HepG2 (cell line): ENCODE results near the gene BCL2L1. TPM values are rescaled to one million over a fixed set of nuclear protein-coding genes. Genes with fewer than 3 reads are reported as not detected.

Experiments used
- FOXA1 ChIP-seq, 2 experiments: fragments of 450-650 bp in 1 of 2; sonication (generic) in 1 of 2; formaldehyde crosslinking in 1 of 2; IDR thresholded peaks; 2 replicates each; pipeline versions ENCODE4 v1.4.0 to v1.6.1; 2016 to 2020; ENCODE audit warnings: missing genetic modification reagents in 1 of 2
- HNF1A ChIP-seq, 2 experiments: sonication (generic) in 1 of 2; formaldehyde crosslinking in 1 of 2; IDR thresholded peaks; 2 replicates each; pipeline versions ENCODE4 v1.4.0 to v1.6.1; 2016 to 2020; ENCODE audit warnings: borderline replicate concordance in 1 of 2, low read depth in 1 of 2, mild to moderate bottlenecking in 1 of 2, missing genetic modification reagents in 1 of 2
- HNRNPK ChIP-seq: fragments of 200-400 bp; formaldehyde crosslinking; IDR thresholded peaks from 2 replicates; pipeline ENCODE4 v1.6.1; 2018; ENCODE audit warnings: low read length, low read depth, moderate library complexity, mild to moderate bottlenecking; ENCODE audit not compliant: poor library complexity, severe bottlenecking
- MATR3 ChIP-seq: sonication (generic); formaldehyde crosslinking; IDR thresholded peaks from 2 replicates; pipeline ENCODE4 v1.4.0; 2020; ENCODE audit warnings: missing genetic modification reagents
- NCOA2 ChIP-seq: sonication (generic); formaldehyde crosslinking; IDR thresholded peaks from 2 replicates; pipeline ENCODE4 v1.8.0; 2022; ENCODE audit warnings: inconsistent platforms
- PITX1 ChIP-seq: sonication (generic); formaldehyde crosslinking; IDR thresholded peaks from 2 replicates; pipeline ENCODE4 v1.5.1; 2020; ENCODE audit warnings: mild to moderate bottlenecking, missing genetic modification reagents
- TAF15 ChIP-seq: fragments of 200-400 bp; formaldehyde crosslinking; IDR thresholded peaks from one replicate; pipeline ENCODE4 v1.6.1; 2018; ENCODE audit warnings: mild to moderate bottlenecking, low read depth, low read length; ENCODE audit not compliant: poor library complexity, severe bottlenecking
- ZFP1 ChIP-seq: IDR thresholded peaks from 2 replicates; pipeline ENCODE4 v1.6.1; 2016
- ZIK1 ChIP-seq: sonication (generic); formaldehyde crosslinking; IDR thresholded peaks from 2 replicates; pipeline ENCODE4 v1.5.0; 2020; ENCODE audit warnings: mild to moderate bottlenecking, low read depth, missing genetic modification reagents, borderline replicate concordance
- ZNF121 ChIP-seq: sonication (generic); formaldehyde crosslinking; IDR thresholded peaks from 2 replicates; pipeline ENCODE4 v1.5.0; 2020; ENCODE audit warnings: mild to moderate bottlenecking, missing genetic modification reagents
- ZNF605 ChIP-seq: sonication (generic); formaldehyde crosslinking; IDR thresholded peaks from 2 replicates; pipeline ENCODE4 v1.8.0; 2022; ENCODE audit warnings: mild to moderate bottlenecking, missing genetic modification reagents
- ZNF672 ChIP-seq: sonication (generic); formaldehyde crosslinking; IDR thresholded peaks from 2 replicates; pipeline ENCODE4 v1.8.1; 2022; ENCODE audit warnings: missing genetic modification reagents
- polyA plus RNA-seq, 8 experiments: library from polyadenylated mRNA; depleted of rRNA in 3 of 8; stranded (reverse) in 7 of 8; unstranded in 1 of 8; fragments of >200 nt; fragmentation: Illumina TruSeq in 4 of 8; extraction: Trizol in 4 of 8; gene quantifications; 2 replicates each; pipeline versions ENCODE4 v1.2.1 to v1.2.3, GENCODE V29; 2011 to 2016; ENCODE audit warnings: low read depth in 4 of 8, missing spikeins in 1 of 8, mixed read lengths in 1 of 8; ENCODE audit not compliant: insufficient read depth in 1 of 8
- total RNA-seq, 5 experiments: library from RNA; depleted of rRNA; stranded (reverse); fragments of >200 nt; fragmentation: Illumina TruSeq; extraction: Trizol; gene quantifications; 2 replicates each; pipeline ENCODE4 v1.2.3, GENCODE V29; 2016; ENCODE audit warnings: low read depth in 1 of 5
- TF ChIP-seq, protein P1 (sequence below): sonication (generic); formaldehyde crosslinking; IDR thresholded peaks from 2 replicates; pipeline ENCODE4 v1.4.0; 2020; ENCODE audit warnings: mild to moderate bottlenecking, missing genetic modification reagents
- TF ChIP-seq, protein P2 (sequence below): sonication (generic); formaldehyde crosslinking; IDR thresholded peaks from 2 replicates; pipeline ENCODE4 v1.8.1; 2023; ENCODE audit warnings: mild to moderate bottlenecking, moderate library complexity, missing genetic modification reagents
- TF ChIP-seq, protein P3 (sequence below): sonication (generic); formaldehyde crosslinking; IDR thresholded peaks from 2 replicates; pipeline ENCODE4 v1.5.0; 2020; ENCODE audit warnings: mild to moderate bottlenecking, missing genetic modification reagents, borderline replicate concordance
- TF ChIP-seq, protein P4 (sequence below): sonication (generic); formaldehyde crosslinking; conservative IDR thresholded peaks from 2 replicates; pipeline ENCODE4 v1.8.0; 2022; ENCODE audit warnings: low read depth, missing genetic modification reagents

BCL2L1 gene
- total and polyA plus RNA-seq, 2 of the 13 experiments (the other 11 are each of a cell fraction or from before 2014, with no cell fraction given): 164 to 258 TPM

DNA sequence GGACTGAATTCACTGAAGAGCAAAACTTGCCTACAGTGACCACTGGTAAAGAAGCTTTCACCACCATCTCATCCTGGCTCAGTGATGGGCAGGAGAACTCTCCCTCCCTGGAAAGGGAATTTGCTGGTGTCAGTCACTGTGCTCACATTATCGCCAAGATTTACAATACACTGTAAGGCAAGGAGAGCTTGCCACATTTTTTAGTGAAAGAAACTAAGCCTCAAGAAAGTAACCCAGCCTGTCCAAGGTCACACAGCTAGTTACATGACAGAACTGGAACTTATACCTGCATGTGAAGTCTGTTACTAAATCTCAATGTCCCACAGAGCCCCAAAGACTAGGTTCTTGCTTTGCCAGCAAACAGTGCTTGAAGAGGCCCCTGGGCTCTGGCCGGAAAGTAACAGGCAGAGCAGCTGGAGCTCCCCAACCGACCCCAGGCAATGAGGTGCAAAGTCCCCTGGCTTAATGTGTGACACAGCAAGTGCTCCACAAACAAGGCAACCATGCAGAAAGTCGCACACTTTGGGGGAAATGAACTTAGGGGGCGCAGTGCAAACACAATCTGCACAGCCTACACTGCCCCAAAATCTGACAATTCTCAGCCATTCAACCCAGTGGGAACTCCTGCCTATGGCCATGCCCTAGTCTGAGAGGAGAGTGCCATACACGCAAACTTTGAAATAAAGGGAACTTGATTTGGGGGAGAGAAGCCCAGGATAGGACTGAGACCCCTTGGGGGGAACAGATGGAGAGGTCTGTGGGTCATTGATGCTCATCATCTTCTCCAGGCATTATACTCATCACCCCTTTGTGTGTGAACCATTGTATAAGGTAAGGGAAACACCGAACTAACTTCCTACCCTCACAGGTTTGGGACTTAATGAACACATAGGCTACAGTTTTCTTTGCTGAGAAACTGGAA is 1.9 kb downstream of the BCL2L1 start (continued):
- TF ChIP-seq ZNF672 (peak; percentile 3; the same call in 1 of the 2 replicates), ZNF605 (peak; percentile 66), ZNF121 (CRISPR knock-in tag) (no peak), MATR3 (no peak), FOXA1 (IDR thresholded peaks at IDR 0.05) (no peak), FOXA1 (CRISPR knock-in tag; IDR thresholded peaks at IDR 0.05) (peak; percentile 93), HNRNPK (peak; percentile 30), HNF1A (IDR thresholded peaks at IDR 0.05; ENCODE audit: low read depth) (peak; percentile 65), HNF1A (CRISPR knock-in tag; IDR thresholded peaks at IDR 0.05; ENCODE audit: borderline replicate concordance) (peak; percentile 88), ZFP1 (CRISPR knock-in tag) (peak; percentile 76; the same call in 1 of the 2 replicates), PITX1 (CRISPR knock-in tag) (peak; percentile 96), ZIK1 (CRISPR knock-in tag) (no peak), TAF15 (no peak), NCOA2 (CRISPR knock-in tag) (peak; percentile 87)
- TF ChIP-seq, protein P1, sequence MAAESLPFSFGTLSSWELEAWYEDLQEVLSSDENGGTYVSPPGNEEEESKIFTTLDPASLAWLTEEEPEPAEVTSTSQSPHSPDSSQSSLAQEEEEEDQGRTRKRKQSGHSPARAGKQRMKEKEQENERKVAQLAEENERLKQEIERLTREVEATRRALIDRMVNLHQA (CRISPR knock-in tag): no peak
- TF ChIP-seq, protein P2, sequence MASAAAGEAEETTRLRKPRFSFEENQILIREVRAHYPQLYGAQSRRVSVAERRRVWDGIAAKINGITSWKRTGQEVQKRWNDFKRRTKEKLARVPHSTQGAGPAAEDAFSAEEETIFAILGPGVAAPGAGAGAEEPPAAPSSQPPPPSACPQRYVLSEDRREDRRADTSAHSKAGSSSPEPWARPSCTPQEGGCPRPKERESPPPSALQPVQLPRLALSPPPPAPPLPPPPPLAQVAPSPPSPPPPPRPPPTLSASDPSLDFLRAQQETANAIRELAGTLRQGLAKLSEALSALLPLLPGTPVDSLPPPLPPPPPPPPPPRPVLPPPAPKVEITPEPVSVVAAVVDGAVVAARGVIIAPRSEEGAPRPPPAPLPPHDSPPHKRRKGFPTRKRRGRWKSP: peak; percentile 81
- TF ChIP-seq, protein P3, sequence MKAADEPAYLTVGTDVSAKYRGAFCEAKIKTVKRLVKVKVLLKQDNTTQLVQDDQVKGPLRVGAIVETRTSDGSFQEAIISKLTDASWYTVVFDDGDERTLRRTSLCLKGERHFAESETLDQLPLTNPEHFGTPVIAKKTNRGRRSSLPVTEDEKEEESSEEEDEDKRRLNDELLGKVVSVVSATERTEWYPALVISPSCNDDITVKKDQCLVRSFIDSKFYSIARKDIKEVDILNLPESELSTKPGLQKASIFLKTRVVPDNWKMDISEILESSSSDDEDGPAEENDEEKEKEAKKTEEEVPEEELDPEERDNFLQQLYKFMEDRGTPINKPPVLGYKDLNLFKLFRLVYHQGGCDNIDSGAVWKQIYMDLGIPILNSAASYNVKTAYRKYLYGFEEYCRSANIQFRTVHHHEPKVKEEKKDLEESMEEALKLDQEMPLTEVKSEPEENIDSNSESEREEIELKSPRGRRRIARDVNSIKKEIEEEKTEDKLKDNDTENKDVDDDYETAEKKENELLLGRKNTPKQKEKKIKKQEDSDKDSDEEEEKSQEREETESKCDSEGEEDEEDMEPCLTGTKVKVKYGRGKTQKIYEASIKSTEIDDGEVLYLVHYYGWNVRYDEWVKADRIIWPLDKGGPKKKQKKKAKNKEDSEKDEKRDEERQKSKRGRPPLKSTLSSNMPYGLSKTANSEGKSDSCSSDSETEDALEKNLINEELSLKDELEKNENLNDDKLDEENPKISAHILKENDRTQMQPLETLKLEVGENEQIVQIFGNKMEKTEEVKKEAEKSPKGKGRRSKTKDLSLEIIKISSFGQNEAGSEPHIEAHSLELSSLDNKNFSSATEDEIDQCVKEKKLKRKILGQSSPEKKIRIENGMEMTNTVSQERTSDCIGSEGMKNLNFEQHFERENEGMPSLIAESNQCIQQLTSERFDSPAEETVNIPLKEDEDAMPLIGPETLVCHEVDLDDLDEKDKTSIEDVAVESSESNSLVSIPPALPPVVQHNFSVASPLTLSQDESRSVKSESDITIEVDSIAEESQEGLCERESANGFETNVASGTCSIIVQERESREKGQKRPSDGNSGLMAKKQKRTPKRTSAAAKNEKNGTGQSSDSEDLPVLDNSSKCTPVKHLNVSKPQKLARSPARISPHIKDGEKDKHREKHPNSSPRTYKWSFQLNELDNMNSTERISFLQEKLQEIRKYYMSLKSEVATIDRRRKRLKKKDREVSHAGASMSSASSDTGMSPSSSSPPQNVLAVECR: peak; percentile 84
- TF ChIP-seq, protein P4, sequence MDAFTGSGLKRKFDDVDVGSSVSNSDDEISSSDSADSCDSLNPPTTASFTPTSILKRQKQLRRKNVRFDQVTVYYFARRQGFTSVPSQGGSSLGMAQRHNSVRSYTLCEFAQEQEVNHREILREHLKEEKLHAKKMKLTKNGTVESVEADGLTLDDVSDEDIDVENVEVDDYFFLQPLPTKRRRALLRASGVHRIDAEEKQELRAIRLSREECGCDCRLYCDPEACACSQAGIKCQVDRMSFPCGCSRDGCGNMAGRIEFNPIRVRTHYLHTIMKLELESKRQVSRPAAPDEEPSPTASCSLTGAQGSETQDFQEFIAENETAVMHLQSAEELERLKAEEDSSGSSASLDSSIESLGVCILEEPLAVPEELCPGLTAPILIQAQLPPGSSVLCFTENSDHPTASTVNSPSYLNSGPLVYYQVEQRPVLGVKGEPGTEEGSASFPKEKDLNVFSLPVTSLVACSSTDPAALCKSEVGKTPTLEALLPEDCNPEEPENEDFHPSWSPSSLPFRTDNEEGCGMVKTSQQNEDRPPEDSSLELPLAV (CRISPR knock-in tag): no peak
